ENCODE results near the gene COL23A1.

GRCh38 chr5:178227929-178228328, 362.3 kb downstream of the COL23A1 start:
- no peak for TF ChIP-seq GATA2 (IDR thresholded peaks at IDR 0.05; ENCODE audit: low read depth, low read length)
- no peak for TF ChIP-seq GATA3 (IDR thresholded peaks at IDR 0.05; ENCODE audit: low read depth, low read length)

Measured in SH-SY5Y (cell line).